Activated T-cell treated with anti-CD3 and anti-CD28 coated beads for 48 hours (primary cell): ENCODE results near the gene TLR4.

ENCODE experiments used
- DNase-seq: peaks from one replicate; pipeline ENCODE4 v3.0.0-alpha.2; 2020; ENCODE audit warnings: low read depth

Gene TLR4

GRCh38 chr9:117745598-117745997 is 41.4 kb downstream of the TLR4 start:
- DNase-seq: no peak

- DNase-seq: no peak
Measured at GRCh38 chr9:117746263-117746662, 42.1 kb downstream of the TLR4 start.

- DNase-seq: no peak
Measured at GRCh38 chr9:117747386-117747970, 43.3 kb downstream of the TLR4 start.

GRCh38 chr9:117750401-117750800 is 46.2 kb downstream of the TLR4 start:
- no peak for DNase-seq

GRCh38 chr9:117752894-117753293 is 48.7 kb downstream of the TLR4 start:
- DNase-seq: no peak

- DNase-seq: no peak
Measured at GRCh38 chr9:117757561-117758190, 53.5 kb downstream of the TLR4 start.

- DNase-seq: no peak
Measured at GRCh38 chr9:117763314-117763713, 59.1 kb downstream of the TLR4 start.

- DNase-seq: no peak
Measured at GRCh38 chr9:117768750-117769395, 64.7 kb downstream of the TLR4 start.

GRCh38 chr9:117771136-117771535 is 66.9 kb downstream of the TLR4 start:
- DNase-seq: no peak

GRCh38 chr9:117772960-117773359 is 68.8 kb downstream of the TLR4 start:
- DNase-seq: no peak
